Measurements from ENCODE around the gene PIBF1. TPM values are rescaled to one million over a fixed set of nuclear protein-coding genes. Genes with fewer than 3 reads are reported as not detected.
A peak's percentile ranks its signal among the peaks of the same experiment; 100 is the strongest.
"Not testable (repeated sequence)": the region's sequence is repeated elsewhere in the genome, so short reads cannot be mapped to it uniquely, and the experiment has no call there.

Gene PIBF1
- total RNA-seq, 1 donor from 2014 or later = 44.8 TPM

- H3K27ac Mint-ChIP-seq = no peak overlapping the region
- no peak overlapping the region for H2AFZ ChIP-seq (replicated peaks)
- H3K36me3 ChIP-seq = peaks cover 4% of the 10 kb centered on the region
- no peaks in the 10 kb centered on the region for H3K9me3 Mint-ChIP-seq
- peaks cover 5% of the 10 kb centered on the region for H4K20me1 ChIP-seq (ENCODE audit: low read depth)
- no peaks in the 10 kb centered on the region for H3K9me3 ChIP-seq (ENCODE audit: low read depth)
- H3K4me1 Mint-ChIP-seq = no peaks in the 10 kb centered on the region
- H3F3A ChIP-seq (ENCODE audit: low read depth) = peaks cover 7% of the 10 kb centered on the region
- H3K4me3 Mint-ChIP-seq = no peak overlapping the region
- H3K79me2 ChIP-seq (ENCODE audit: low read depth) = no peaks in the 10 kb centered on the region
- no peaks in the 10 kb centered on the region for H3K27me3 ChIP-seq
- peaks cover 19% of the 10 kb centered on the region for H3K36me3 Mint-ChIP-seq
- H3K4me2 ChIP-seq = no peak overlapping the region
- no peaks in the 10 kb centered on the region for H3K4me1 ChIP-seq
- no peaks in the 10 kb centered on the region for H3K27me3 Mint-ChIP-seq (ENCODE audit: insufficient read depth, low read depth)
- no peak overlapping the region for H3K27ac ChIP-seq
- H3K9ac ChIP-seq = no peak overlapping the region
- no peak for TF ChIP-seq CTCF (IDR thresholded peaks at IDR 0.05)
- no peak for TF ChIP-seq EZH2phosphoT487 (IDR thresholded peaks at IDR 0.05)
- no peak for TF ChIP-seq EZH2 (IDR thresholded peaks at IDR 0.05)
- DNase-seq (ENCODE audit: low spot score) = no peak
- H3K4me3 ChIP-seq = no peak overlapping the region
Observed at GRCh38 chr13:72805676-72806346, 23.9 kb downstream of the PIBF1 start.

DNA sequence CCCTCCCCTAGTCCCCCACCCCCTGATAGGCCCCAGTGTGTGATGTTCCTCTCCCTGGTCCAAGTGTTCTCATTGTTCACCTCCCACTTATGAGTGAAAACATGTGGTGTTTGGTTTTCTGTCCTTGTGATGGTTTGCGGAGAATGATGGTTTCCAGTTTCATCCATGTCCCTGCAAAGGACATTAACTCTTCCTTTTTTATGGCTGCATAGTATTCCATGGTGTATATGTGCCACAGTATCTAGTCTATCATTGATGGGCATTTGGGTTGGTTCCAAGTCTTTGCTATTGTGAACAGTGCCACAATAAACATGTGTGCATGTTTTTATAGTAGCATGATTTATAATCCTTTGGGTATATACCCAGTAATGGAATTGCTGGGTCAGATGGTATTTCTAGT is 24.6 kb downstream of the PIBF1 start:
- H3K4me1 Mint-ChIP-seq; H3K27me3 ChIP-seq; H3K4me1 ChIP-seq; H3K36me3 ChIP-seq; H3K9me3 Mint-ChIP-seq; H3K4me2 ChIP-seq; H3K79me2 ChIP-seq (ENCODE audit: low read depth); H3K27ac ChIP-seq; H2AFZ ChIP-seq (replicated peaks); H3K27ac Mint-ChIP-seq; DNase-seq (ENCODE audit: low spot score); H3K27me3 Mint-ChIP-seq (ENCODE audit: insufficient read depth, low read depth); H3K9me3 ChIP-seq (ENCODE audit: low read depth); H3K4me3 ChIP-seq; H3F3A ChIP-seq (ENCODE audit: low read depth); H4K20me1 ChIP-seq (ENCODE audit: low read depth); H3K4me3 Mint-ChIP-seq; H3K9ac ChIP-seq: not testable (repeated sequence)
- H3K36me3 Mint-ChIP-seq = peaks cover 17% of the 10 kb centered on the region

GRCh38 chr13:72808917-72809500 is 27.1 kb downstream of the PIBF1 start:
- peak; percentile 9 for DNase-seq (ENCODE audit: low spot score)
- Mint-ChIP-seq H3K4me1 (no peaks in the 10 kb centered on the region), H3K9me3 (no peaks in the 10 kb centered on the region), H3K4me3 (no peak overlapping the region), H3K27me3 (ENCODE audit: insufficient read depth, low read depth) (no peaks in the 10 kb centered on the region), H3K27ac (no peak overlapping the region), H3K36me3 (peaks cover 16% of the 10 kb centered on the region)
- no peak overlapping the region for H3K9ac ChIP-seq
- H3K4me3 ChIP-seq = no peak overlapping the region
- H2AFZ ChIP-seq (replicated peaks) = no peak overlapping the region
- no peak overlapping the region for H3K4me2 ChIP-seq
- H4K20me1 ChIP-seq (ENCODE audit: low read depth) = no peaks in the 10 kb centered on the region
- peaks cover 4% of the 10 kb centered on the region for H3K36me3 ChIP-seq
- peaks cover 7% of the 10 kb centered on the region for H3F3A ChIP-seq (ENCODE audit: low read depth)
- no peaks in the 10 kb centered on the region for H3K4me1 ChIP-seq
- no peaks in the 10 kb centered on the region for H3K79me2 ChIP-seq (ENCODE audit: low read depth)
- TF ChIP-seq CTCF (IDR thresholded peaks at IDR 0.05) (peak; percentile 69), EZH2phosphoT487 (IDR thresholded peaks at IDR 0.05) (no peak)
- H3K27ac ChIP-seq = no peak overlapping the region
- H3K27me3 ChIP-seq = no peaks in the 10 kb centered on the region
- no peaks in the 10 kb centered on the region for H3K9me3 ChIP-seq (ENCODE audit: low read depth)

DNA sequence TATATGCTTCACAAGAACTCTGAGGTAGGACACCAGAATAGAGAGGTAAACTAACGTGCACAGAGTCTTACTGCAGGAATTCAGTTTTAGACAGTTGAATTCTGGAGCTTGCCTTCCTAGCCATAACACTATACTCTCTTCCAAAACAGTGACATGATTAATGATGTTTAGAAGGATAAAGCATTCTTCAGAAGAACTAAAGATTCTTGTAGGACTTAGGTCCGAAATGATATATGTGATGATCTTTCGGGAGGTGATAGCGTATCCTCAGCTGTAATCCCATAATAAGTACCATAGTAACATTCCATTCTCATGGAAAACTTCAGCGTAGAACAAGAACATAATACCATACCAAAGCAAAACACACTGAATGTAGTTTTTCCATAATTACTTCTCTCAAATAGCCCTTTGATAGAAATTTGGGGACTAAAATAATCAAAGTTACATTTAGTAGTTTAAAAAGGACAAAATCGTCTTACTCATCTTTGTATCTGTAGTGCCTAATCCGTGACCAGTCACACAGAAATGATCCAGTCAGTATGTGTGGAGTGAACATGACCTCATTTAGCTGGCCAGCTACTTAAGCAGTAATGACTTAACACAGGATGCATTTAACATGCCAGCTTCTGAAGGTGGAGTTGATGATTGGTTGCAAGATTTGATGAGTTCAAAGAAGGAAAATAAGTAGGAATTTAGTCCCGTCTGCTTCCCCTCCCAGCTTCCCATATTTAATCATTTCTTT is 38.4 kb downstream of the PIBF1 start:
- no peak overlapping the region for H2AFZ ChIP-seq (replicated peaks)
- Mint-ChIP-seq H3K36me3 (peaks cover 27% of the 10 kb centered on the region), H3K4me1 (no peaks in the 10 kb centered on the region), H3K9me3 (no peaks in the 10 kb centered on the region), H3K27me3 (ENCODE audit: insufficient read depth, low read depth) (no peaks in the 10 kb centered on the region), H3K4me3 (no peak overlapping the region), H3K27ac (no peak overlapping the region)
- H3K4me3 ChIP-seq = no peak overlapping the region
- TF ChIP-seq CTCF (IDR thresholded peaks at IDR 0.05) (no peak), EZH2phosphoT487 (IDR thresholded peaks at IDR 0.05) (no peak), EZH2 (IDR thresholded peaks at IDR 0.05) (no peak)
- no peaks in the 10 kb centered on the region for H3K27me3 ChIP-seq
- no peak for DNase-seq (ENCODE audit: low spot score)
- no peaks in the 10 kb centered on the region for H3K36me3 ChIP-seq
- H3K4me2 ChIP-seq = no peak overlapping the region
- H4K20me1 ChIP-seq (ENCODE audit: low read depth) = no peaks in the 10 kb centered on the region
- no peaks in the 10 kb centered on the region for H3K9me3 ChIP-seq (ENCODE audit: low read depth)
- no peaks in the 10 kb centered on the region for H3F3A ChIP-seq (ENCODE audit: low read depth)
- no peaks in the 10 kb centered on the region for H3K4me1 ChIP-seq
- H3K79me2 ChIP-seq (ENCODE audit: low read depth) = no peaks in the 10 kb centered on the region
- H3K9ac ChIP-seq = no peak overlapping the region
- H3K27ac ChIP-seq = no peak overlapping the region
